ENCODE data around the gene ACTL8.

ACTL8 gene

GRCh38 chr1:17773591-17774326 is 18.6 kb downstream of the ACTL8 start:
- no peak overlapping the region for H3K4me3 ChIP-seq (ENCODE audit: low read depth, low read length)
- in situ Hi-C loops (cut with HindIII; ENCODE audit: low sequenced_read_pairs) = no loop called here
- DNase-seq (ENCODE audit: low read depth) = no peak
- TF ChIP-seq, protein P1, sequence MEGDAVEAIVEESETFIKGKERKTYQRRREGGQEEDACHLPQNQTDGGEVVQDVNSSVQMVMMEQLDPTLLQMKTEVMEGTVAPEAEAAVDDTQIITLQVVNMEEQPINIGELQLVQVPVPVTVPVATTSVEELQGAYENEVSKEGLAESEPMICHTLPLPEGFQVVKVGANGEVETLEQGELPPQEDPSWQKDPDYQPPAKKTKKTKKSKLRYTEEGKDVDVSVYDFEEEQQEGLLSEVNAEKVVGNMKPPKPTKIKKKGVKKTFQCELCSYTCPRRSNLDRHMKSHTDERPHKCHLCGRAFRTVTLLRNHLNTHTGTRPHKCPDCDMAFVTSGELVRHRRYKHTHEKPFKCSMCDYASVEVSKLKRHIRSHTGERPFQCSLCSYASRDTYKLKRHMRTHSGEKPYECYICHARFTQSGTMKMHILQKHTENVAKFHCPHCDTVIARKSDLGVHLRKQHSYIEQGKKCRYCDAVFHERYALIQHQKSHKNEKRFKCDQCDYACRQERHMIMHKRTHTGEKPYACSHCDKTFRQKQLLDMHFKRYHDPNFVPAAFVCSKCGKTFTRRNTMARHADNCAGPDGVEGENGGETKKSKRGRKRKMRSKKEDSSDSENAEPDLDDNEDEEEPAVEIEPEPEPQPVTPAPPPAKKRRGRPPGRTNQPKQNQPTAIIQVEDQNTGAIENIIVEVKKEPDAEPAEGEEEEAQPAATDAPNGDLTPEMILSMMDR (IDR thresholded peaks at IDR 0.05; ENCODE audit: low read depth, low read length, missing control alignments) = no peak

DNA sequence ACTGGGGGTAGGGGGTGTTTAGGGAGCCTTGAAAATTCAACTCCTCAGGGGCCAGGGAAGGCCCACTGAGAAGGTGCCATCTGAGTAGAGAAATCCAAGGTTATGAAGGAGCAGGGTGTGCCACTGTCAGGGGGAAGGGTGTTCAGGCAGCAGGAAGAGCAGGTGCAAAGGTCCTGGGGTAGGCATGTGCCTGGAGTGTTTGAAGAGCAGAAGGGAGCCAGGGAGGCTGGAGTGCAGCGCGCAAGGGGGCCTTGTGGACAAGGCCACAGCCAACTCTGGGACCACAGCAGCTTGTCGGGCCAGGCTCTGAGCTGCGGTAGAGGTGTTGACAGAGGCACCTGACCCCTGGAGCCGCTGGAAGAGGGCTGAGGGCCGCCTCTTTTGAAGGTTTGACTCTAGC is 19.3 kb downstream of the ACTL8 start:
- no peak for DNase-seq (ENCODE audit: low read depth)
- H3K4me3 ChIP-seq (ENCODE audit: low read depth, low read length) = no peak overlapping the region
- TF ChIP-seq, protein P1 (IDR thresholded peaks at IDR 0.05; ENCODE audit: low read depth, low read length, missing control alignments) = no peak
- in situ Hi-C loops (cut with HindIII; ENCODE audit: low sequenced_read_pairs) = no loop called here

GRCh38 chr1:17775796-17776195 is 20.7 kb downstream of the ACTL8 start:
- no peak for DNase-seq (ENCODE audit: low read depth)
- TF ChIP-seq, protein P1 (IDR thresholded peaks at IDR 0.05; ENCODE audit: low read depth, low read length, missing control alignments) = no peak
- in situ Hi-C loops (cut with HindIII; ENCODE audit: low sequenced_read_pairs) = no loop called here
- H3K4me3 ChIP-seq (ENCODE audit: low read depth, low read length) = no peak overlapping the region

DNA sequence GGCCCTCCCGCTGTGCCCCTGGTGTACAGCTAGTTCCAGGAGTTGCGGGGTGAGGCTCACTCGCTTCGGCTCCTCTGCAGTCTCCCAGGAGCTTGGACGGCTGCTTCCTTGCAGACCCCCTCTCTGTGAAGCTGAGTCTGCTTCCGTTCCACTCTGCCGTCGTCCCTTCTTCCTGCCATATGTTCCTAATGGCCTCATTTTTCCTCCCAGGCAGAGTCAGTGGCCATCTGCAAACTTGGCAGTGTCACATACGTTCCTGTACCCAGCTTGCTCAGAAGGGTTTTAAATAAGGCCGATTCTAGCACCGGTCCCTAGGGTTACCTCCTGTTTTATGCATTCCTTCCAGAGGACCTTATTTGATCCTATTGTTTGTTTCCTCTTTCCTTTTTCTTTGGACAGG is 21.3 kb downstream of the ACTL8 start:
- DNase-seq (ENCODE audit: low read depth) = no peak
- TF ChIP-seq, protein P1 (IDR thresholded peaks at IDR 0.05; ENCODE audit: low read depth, low read length, missing control alignments) = no peak
- no peak overlapping the region for H3K4me3 ChIP-seq (ENCODE audit: low read depth, low read length)
- in situ Hi-C loops (cut with HindIII; ENCODE audit: low sequenced_read_pairs) = no loop called here

DNA sequence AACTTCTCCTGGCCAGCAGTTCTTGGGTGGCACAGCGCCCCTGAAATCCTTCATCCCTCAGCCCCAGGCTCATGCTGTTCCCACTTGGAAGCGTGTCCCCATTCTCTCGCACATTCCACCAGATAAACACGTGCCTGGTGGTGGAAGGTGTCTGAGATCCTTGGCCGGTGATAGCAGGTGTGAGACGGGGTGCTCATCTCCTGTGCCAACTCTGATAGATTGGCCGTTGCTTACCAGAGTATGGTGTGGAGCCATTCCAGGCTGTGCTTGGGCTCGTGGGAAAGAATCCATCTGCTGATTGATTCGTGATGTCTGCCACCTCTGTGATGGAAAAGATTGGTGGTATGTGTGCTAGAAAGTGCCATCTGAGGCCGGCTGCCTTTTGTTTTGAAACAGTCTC is 22.2 kb downstream of the ACTL8 start:
- H3K4me3 ChIP-seq (ENCODE audit: low read depth, low read length) = no peak overlapping the region
- in situ Hi-C loops (cut with HindIII; ENCODE audit: low sequenced_read_pairs) = no loop called here
- TF ChIP-seq, protein P1 (IDR thresholded peaks at IDR 0.05; ENCODE audit: low read depth, low read length, missing control alignments) = no peak
- no peak for DNase-seq (ENCODE audit: low read depth)

GRCh38 chr1:17777818-17778217 is 22.7 kb downstream of the ACTL8 start:
- in situ Hi-C loops (cut with HindIII; ENCODE audit: low sequenced_read_pairs) = no loop called here
- TF ChIP-seq, protein P1 (IDR thresholded peaks at IDR 0.05; ENCODE audit: low read depth, low read length, missing control alignments) = no peak
- no peak for DNase-seq (ENCODE audit: low read depth)
- H3K4me3 ChIP-seq (ENCODE audit: low read depth, low read length) = no peak overlapping the region

All from astrocyte of the cerebellum (primary cell).